DMS53 (cell line): ENCODE measurements around the gene TRIM39.

Source experiments
- DNase-seq: peaks from one replicate; lab custom pipeline; 2025; lab: John Stamatoyannopoulos, UW

TRIM39 gene

GRCh38 chr6:30326526-30327231, at the start of gene TRIM39:
TSS of gene TRIM39 (plus strand) at chr6:30326927. CDS start at chr6:30329318, 2,391 bp downstream.
- peak; percentile 95 for DNase-seq

DNA sequence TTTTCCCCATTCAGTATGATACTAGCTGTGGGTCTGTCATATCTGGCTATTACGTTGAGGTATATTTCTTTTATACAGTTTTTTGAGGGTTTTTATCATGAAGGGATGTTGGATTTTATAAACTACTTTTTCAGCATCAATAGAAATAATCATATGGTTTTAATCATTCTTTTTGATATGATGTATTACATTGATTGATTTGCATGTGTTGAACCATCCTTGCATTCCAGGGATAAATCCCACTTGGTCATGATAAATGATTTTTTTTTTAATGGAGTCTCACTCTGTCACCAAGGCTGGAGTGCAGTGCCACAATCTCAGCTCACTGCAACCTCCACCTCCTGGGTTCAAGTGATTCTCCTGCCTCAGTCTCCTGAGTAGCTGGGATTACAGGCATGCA, 45.7 kb upstream of the TRIM39 start:
- DNase-seq, result peak; percentile 23

GRCh38 chr6:30282522-30282921, 44.2 kb upstream of the TRIM39 start:
- DNase-seq, result no peak

GRCh38 chr6:30283761-30284160, 43.0 kb upstream of the TRIM39 start:
- DNase-seq, result peak; percentile 7

DNA sequence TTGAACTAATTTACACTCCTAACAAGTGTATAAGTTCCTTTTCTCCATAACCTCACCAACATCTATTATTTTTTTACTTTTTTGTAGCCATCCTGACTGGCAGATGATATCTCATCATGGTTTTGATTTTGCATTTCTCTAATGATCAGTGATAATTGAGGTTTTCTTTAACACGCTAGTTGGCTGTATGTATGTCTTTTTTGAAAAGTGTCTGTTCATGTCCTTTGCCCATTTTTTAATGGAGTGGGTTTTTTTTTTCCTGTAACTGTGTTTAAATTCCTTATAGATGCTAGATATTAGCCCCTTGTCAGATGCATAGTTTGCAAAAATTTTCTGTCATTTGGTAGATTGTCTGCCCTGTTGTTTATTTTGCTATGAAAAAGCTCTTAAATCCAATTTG, 39.6 kb upstream of the TRIM39 start:
- no peak for DNase-seq

GRCh38 chr6:30295837-30296236, 30.9 kb upstream of the TRIM39 start:
- DNase-seq, result no peak

GRCh38 chr6:30304002-30304401, 22.7 kb upstream of the TRIM39 start:
- DNase-seq, result no peak

DNA sequence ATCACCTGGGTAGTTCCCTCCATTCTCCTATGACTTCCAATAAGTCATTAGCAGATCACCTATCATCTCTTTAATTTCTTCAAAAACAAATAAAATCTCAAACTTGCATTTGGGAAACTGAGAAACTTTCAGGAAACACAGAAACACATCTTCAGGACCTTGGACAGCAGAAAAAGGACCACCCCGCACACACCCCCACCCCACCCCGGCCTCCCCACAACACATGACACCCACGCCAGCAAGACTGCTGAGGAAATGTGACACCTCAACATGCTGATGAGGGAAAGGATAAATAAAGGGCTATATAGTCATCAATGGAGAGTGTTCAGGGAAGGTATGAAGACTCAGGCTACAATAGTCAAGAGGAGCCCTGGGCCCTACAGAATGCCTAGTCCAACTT, 15.6 kb upstream of the TRIM39 start:
- DNase-seq, result no peak

DNA sequence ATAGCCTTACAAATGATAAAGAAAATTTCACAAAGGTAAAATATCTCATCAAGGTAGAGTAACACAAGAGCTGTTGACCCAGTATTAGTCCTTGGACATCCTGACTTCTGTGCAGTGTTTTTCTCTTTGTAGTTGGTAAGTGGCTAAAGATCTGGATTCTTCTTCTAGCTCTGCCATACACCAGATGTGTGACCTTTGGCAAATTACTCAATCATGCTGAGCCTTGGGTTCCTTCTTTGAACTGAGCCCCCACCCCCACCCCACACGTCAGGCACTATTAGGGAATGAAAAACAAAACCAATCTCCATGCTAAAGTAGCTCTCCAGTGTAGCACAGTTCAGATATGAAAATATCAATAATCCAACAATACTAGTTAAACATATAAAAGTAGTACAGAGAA, 15.1 kb upstream of the TRIM39 start:
- no peak for DNase-seq

- DNase-seq, result peak; percentile 15
These were observed 14.5 kb upstream of the TRIM39 start for GRCh38 chr6:30312266-30312665.

GRCh38 chr6:30312676-30313321, 13.9 kb upstream of the TRIM39 start:
- DNase-seq, result no peak

DNA sequence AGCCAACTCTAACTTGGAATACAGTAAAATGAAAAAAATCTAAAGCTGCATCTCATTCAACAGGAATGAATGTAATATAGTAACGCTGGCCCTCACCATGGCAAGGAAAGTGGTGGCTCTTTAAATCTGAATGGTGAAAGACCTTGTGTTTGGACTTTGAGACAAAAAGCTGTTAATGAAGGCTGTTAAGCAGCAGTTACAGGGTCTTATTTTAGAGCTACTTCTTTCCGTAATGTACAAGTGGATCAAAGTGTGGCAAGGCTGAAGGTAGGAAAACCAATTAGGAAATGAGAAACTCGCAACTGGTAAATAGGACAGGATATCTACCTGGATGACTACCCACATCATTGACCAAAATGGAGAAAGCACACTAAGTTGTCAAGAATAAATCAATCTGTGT, 11.6 kb upstream of the TRIM39 start:
- no peak for DNase-seq

GRCh38 chr6:30317913-30318589, 8.7 kb upstream of the TRIM39 start:
- no peak for DNase-seq

DNA sequence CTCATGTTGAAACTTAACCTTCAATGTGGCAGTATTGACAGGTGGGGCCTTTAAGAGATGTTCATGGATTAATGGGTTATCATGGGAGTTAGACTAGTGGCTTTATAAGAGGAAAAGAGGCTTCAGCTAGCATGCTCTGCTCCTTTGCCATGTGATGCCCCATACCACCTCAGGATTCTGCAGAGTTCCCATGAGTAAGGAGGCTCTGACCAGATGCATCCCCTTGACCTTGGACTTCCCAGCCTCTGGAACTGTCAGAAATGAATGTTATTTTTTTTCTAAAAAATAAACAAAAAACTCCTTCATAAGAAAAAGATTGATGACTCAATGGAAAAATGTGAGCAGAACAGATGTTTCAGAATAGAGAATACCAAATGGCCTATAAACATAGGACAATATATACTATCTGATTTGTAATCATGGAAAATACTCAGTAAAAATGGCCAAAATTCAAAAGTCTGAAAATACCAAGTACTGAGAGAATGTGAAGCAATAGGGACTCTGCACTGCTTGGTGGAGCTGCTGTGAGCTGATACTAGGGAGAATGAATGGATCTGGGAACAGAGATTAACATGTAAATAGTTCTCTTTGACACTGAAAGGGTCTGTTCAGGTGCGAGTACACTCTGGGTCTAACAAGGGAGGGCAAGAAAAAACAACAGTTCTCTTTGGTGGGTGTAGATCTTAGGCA, 7.4 kb upstream of the TRIM39 start:
- DNase-seq, result no peak

GRCh38 chr6:30321692-30322388, 4.9 kb upstream of the TRIM39 start:
- no peak for DNase-seq

DNA sequence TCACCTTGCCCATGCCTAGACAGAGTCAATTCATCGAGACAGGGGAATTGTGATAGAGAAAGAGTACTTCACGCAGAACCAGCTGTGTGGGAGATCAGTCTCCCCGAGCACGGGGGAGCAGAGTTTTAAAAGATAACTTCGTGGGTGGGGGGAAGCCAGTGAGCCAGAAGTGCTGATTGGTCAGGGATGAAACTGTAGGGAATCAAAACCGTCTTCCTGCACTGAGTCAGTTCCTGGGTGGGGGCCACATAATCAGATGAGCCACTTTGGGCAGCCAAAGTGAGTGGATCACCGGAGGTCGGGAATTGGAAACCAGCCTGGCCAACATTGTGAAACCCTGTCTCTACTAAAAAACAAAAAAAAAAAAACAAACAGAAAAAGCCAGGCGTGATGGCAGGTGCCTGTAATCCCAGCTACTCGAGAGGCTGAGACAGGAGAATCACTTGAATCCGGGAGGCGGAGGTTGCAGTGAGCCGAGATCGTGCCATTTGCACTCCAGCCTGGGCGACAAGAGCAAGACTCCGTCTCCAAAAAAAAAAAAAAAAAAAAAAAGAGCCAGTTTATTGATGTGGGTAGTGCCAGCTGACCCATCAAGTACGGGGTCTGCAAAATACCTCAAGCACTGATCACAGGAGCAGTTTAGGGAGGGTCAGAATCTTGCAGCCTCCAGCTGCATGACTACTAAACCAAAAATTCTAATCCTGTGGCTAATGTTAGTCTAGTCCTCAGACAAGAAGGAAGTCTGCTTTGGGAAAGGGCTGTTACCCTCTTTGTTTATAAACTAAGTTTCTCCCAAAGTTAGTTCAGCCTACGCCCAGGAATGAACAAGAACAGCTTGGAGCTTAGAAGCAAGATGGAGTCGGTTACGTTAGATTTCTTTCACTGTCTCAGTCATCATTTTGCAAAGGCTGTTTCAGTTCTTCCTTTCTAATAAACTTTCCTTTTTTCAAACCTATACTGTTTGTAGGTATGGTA, 3.9 kb upstream of the TRIM39 start:
- DNase-seq, result no peak

DNA sequence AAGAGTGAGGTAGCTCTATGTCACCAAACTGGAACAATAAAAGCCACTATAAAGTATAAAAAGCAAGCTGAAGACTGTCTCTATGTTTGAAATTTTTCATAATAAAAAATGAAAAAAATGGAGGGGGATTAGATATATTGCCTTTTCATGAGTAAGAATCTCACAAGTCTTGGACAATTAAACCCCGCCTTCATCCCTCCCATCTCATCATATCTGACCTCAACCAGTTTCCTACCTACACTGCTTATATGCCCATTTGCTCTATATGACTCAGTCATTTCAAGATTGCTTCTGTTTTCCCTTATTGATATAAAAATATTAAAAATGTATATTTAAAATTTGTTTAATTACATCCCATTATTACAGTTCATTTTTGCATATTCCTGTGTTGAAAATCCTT, 2.9 kb upstream of the TRIM39 start:
- DNase-seq, result no peak

DNA sequence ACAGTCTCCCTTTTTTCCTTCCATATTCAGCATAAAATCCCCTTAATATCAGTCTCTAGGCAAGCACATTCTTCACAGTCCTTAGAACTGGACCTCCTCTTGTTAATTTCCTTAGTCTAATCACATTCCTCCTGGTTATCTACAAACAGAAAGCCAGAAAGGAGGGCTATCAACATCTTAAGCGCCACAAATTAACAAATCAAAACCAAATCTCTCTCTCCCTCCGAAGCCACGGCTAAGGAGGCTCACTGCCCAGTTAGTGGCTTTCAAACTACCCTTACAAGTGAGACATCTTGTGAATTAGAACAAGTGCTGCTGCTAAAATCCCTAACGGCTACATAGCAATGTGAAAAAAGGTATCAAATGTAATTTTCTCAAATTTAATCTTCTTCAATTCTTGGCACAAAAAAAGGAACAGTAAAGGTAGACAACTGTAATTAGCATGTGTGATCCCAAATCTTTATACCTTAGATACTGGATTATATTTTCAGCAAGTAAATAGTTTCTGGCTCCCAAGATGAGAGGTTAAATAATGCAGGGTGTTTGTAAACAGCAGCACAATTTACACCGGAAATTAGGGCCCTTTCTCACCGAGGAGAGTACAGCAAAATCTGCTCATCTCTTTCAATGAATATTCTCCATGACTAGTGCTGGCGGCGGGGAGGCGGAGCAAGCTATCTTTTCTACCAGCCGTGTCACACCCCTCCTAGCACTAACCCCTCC, 1.4 kb upstream of the TRIM39 start:
- no peak for DNase-seq

GRCh38 chr6:30325873-30326525, 728 bp upstream of the TRIM39 start:
- peak; percentile 90 for DNase-seq
